BJ (cell line): ENCODE measurements around the gene UCK2. TPM values are rescaled to one million over a fixed set of nuclear protein-coding genes. Genes with fewer than 3 reads are reported as not detected.

Source experiments
- CTCF ChIA-PET: fragments of 350-600 bp; formaldehyde crosslinking; extraction: SDS; loops from one replicate; lab custom pipeline; 2021; ENCODE audit warnings: antibody characterized with exemption, inconsistent platforms; lab: Yijun Ruan, JAX
- POLR2A ChIA-PET: fragments of 300-600 bp; sonication (Branson Sonifier 250); formaldehyde crosslinking; extraction: SDS; loops from one replicate; lab custom pipeline; 2021; ENCODE audit warnings: antibody characterized with exemption; lab: Charles Lee
- DNase-seq: peaks from one replicate; pipeline ENCODE4 v3.0.0-alpha.2; 2011; ENCODE audit warnings: low read depth
- H3K27me3 ChIP-seq: 2 replicates; pipeline ENCODE4 v1.6.0; 2011; ENCODE audit warnings: low read length; ENCODE audit not compliant: control insufficient read depth, insufficient read depth
- H3K36me3 ChIP-seq: 2 replicates; pipeline ENCODE4 v1.5.1; 2011; ENCODE audit warnings: low read length; ENCODE audit not compliant: control insufficient read depth, insufficient read depth
- H3K4me3 ChIP-seq: 2 replicates; pipeline ENCODE4 v1.5.1; 2011; ENCODE audit warnings: low read depth, mild to moderate bottlenecking, control low read depth, low read length
- polyA plus RNA-seq: library from polyadenylated mRNA; depleted of rRNA; stranded (reverse); fragments of >200 nt; gene quantifications from 2 replicates; pipeline ENCODE4 v1.2.3, GENCODE V29; 2011
- TF ChIP-seq, protein P1 (sequence below): IDR thresholded peaks from 2 replicates; pipeline ENCODE4 v1.5.1; 2011; ENCODE audit warnings: low read depth, mild to moderate bottlenecking, control low read depth, inconsistent platforms, low read length, moderate library complexity; ENCODE audit not compliant: insufficient read depth

UCK2 gene
- polyA plus RNA-seq, 1 experiment = 57.7 TPM

DNA sequence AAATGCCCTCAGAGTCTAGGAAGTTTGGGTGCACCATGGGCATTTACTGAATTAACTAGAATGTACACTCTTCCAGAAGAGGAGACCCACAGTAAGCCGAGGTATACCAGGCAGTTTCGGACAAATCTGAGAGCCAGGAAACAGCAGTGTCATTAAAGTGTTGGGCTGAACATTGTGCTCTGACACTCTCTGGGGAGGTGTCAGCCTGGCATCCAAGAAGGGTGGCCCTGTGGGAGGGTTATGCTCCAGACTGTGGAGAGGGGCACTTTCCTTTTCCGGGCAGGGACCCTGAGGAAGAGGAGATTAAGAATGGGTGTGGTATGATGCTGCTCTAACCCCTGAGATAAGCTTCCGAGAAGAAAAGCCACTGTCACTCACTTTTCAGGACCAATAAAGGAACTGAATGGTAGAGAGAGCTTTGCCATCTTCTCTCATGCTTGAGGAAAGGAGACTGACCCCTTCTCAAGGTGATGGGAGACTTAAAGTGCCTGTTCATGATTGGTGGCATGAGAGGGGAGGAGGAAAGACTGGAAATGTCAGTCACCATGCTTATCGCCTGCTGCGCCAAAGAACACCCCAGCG lies 98.2 kb downstream of the UCK2 start:
- no peak for DNase-seq
- ChIA-PET POLR2A (no interaction called here), CTCF (interaction anchor here (0.6 to 9.8 kb wide), 18 partner anchors 9 to 1023 kb away, joined by 3 to 103 read pairs (median 6); no protein-coding TSS in a partner anchor)
- Histone ChIP-seq H3K27me3 (no peaks in the 10 kb centered on the region), H3K4me3 (no peak overlapping the region), H3K36me3 (no peaks in the 10 kb centered on the region)
- TF ChIP-seq, protein P1, sequence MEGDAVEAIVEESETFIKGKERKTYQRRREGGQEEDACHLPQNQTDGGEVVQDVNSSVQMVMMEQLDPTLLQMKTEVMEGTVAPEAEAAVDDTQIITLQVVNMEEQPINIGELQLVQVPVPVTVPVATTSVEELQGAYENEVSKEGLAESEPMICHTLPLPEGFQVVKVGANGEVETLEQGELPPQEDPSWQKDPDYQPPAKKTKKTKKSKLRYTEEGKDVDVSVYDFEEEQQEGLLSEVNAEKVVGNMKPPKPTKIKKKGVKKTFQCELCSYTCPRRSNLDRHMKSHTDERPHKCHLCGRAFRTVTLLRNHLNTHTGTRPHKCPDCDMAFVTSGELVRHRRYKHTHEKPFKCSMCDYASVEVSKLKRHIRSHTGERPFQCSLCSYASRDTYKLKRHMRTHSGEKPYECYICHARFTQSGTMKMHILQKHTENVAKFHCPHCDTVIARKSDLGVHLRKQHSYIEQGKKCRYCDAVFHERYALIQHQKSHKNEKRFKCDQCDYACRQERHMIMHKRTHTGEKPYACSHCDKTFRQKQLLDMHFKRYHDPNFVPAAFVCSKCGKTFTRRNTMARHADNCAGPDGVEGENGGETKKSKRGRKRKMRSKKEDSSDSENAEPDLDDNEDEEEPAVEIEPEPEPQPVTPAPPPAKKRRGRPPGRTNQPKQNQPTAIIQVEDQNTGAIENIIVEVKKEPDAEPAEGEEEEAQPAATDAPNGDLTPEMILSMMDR = no peak

DNA sequence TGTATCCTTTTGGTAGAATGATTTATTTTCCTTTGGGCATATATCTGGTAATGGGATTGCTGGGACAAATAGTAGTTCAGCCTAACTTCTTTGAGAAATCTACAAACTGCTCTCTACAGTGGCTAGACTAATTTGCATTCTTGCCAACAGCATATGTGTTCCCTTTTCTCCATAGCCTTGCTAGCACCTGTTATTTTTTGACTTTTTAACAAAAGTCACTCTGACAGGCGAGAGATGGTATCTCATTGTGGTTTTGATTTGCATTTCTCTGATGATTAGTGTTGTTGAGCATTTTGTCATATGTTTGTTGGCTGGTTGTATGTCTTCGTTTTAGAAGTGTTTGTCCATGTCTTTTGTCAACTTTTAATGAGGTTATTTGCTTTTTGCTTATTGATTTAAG lies 99.8 kb downstream of the UCK2 start:
- TF ChIP-seq, protein P1 = no peak
- ChIA-PET CTCF (interaction anchor here (0.7 to 9.8 kb wide), 4 partner anchors 15 to 552 kb away, joined by 3 to 103 read pairs (median 5); no protein-coding TSS in a partner anchor), POLR2A (no interaction called here)
- Histone ChIP-seq H3K36me3 (no peaks in the 10 kb centered on the region), H3K4me3 (no peak overlapping the region), H3K27me3 (no peaks in the 10 kb centered on the region)
- no peak for DNase-seq

DNA sequence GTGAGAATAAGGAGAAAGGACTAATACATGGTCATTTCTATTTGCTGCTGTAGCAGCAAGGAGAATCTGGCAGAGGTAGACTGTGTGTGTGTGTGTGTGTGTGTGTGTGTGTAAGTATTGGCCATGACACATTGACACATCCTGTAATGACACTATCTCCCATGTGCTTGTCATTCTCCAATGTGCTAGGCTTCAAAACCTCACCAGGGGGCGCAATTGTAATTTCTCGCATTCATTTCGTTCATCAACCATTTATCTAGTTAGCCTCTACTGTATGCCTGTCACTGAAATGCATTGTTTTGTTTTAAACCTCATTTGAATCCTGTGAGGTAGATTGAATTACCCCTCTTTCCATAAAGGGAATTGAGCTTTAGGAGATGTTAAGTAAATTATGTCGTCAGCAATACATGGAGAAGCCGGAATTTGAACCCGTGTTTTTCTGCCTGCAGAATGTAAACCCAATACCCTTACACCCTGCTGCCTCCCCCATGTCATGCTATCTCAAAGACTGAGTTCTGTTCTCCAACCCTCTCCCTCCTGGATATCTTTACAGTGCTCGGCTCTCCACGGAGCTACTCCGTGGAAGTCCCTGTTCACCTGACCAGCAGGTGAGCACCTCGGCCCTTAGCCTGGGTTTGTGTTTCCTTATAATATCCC lies 100.8 kb downstream of the UCK2 start:
- CTCF ChIA-PET = interaction anchor here (0.7 to 9.8 kb wide), 14 partner anchors 10 to 551 kb away, joined by 3 to 103 read pairs (median 4); no protein-coding TSS in a partner anchor
- Histone ChIP-seq H3K4me3 (no peak overlapping the region), H3K27me3 (no peaks in the 10 kb centered on the region), H3K36me3 (no peaks in the 10 kb centered on the region)
- TF ChIP-seq, protein P1 = peak; percentile 76
- POLR2A ChIA-PET = no interaction called here
- DNase-seq = no peak

DNA sequence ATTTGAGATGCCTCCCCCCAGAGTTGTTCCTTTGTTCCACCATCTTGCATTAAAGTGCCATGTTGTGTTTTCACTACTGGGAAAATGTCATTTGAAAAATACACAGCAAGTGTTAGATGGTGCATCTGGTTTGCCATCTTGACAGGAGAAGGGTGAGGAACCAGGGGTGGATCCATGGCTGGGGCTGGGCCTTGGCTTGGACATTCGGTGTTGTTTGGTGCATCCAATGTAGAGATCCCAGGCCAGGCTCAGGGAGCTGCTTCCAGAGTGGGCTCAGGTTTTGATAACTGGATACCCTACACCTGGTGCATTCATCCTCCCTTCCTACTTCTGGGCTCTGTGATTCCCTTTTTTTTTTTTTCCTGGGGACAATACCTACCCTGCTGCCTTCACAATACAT lies 103.5 kb downstream of the UCK2 start:
- H3K27me3 ChIP-seq = no peaks in the 10 kb centered on the region
- H3K36me3 ChIP-seq = no peaks in the 10 kb centered on the region
- POLR2A ChIA-PET = no interaction called here
- TF ChIP-seq, protein P1 = no peak
- no peak for DNase-seq
- H3K4me3 ChIP-seq = no peak overlapping the region
- CTCF ChIA-PET = no interaction called here

DNA sequence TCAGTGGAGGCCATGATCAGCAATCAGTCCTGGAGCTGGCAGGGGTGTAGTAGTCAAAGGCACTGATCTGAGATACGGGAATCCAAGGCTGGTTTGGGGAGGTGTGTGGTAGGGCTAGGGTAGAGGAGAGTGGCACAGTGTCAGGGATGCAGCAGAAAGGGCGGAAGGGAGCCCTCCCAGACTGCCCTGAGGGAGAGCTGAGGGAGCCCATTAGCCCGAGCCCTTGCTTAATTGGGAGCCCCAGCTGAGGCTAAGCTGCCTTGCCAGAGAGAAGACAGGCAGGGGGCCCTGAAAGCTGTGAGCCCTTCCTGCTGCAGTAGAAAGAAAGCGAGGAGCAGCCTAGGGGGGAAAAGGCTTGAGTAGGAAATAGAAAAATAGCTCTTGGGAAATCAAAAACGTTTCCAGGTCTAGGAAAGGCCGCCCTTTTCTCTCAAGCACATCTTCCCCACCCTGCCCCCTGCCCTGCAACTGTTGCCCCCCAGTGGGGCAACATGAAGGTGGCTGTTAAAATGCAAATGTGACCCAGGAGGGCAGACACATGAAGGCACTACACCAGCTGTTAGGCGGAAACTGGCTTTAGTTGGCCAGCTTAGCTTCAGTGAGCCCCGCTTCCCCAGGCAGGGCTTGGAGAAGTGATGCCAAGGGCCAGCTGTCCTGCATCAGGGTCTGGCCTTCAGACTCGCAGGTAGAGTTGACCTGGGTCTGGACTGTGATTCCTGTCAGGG lies 106.2 kb downstream of the UCK2 start:
- H3K36me3 ChIP-seq = no peaks in the 10 kb centered on the region
- DNase-seq = no peak
- ChIA-PET POLR2A (no interaction called here), CTCF (interaction anchor here (1.1 to 1.2 kb wide), 2 partner anchors 9 kb away, joined by 3 to 5 read pairs; no protein-coding TSS in a partner anchor)
- no peak overlapping the region for H3K4me3 ChIP-seq
- no peaks in the 10 kb centered on the region for H3K27me3 ChIP-seq
- TF ChIP-seq, protein P1 = no peak
